Measurements from ENCODE around the gene ABLIM3. TPM values are rescaled to one million over a fixed set of nuclear protein-coding genes. Genes with fewer than 3 reads are reported as not detected.

The ABLIM3 gene
- polyA plus RNA-seq, 1 donor = 89.7 TPM

- DNase-seq (ENCODE audit: low read depth) = no peak
Measured at GRCh38 chr5:149157330-149157729, 16.0 kb downstream of the ABLIM3 start.

- DNase-seq (ENCODE audit: low read depth) = no peak
Measured at GRCh38 chr5:149160291-149160787, 19.0 kb downstream of the ABLIM3 start.

- DNase-seq (ENCODE audit: low read depth) = no peak
Measured at GRCh38 chr5:149161026-149161687, 19.9 kb downstream of the ABLIM3 start.

- no peak for DNase-seq (ENCODE audit: low read depth)
Measured at GRCh38 chr5:149161850-149162249, 20.6 kb downstream of the ABLIM3 start.

- no peak for DNase-seq (ENCODE audit: low read depth)
Measured at GRCh38 chr5:149162401-149163084, 21.2 kb downstream of the ABLIM3 start.

- no peak for DNase-seq (ENCODE audit: low read depth)
Measured at GRCh38 chr5:149164731-149165130, 23.4 kb downstream of the ABLIM3 start.

GRCh38 chr5:149166128-149166527, 24.8 kb downstream of the ABLIM3 start:
- no peak for DNase-seq (ENCODE audit: low read depth)

GRCh38 chr5:149166591-149167100, 25.4 kb downstream of the ABLIM3 start:
- no peak for DNase-seq (ENCODE audit: low read depth)

GRCh38 chr5:149168276-149168906, 27.1 kb downstream of the ABLIM3 start:
- no peak for DNase-seq (ENCODE audit: low read depth)

- DNase-seq (ENCODE audit: low read depth) = no peak
Measured at GRCh38 chr5:149170299-149170698, 29.0 kb downstream of the ABLIM3 start.

GRCh38 chr5:149172261-149172660, 31.0 kb downstream of the ABLIM3 start:
- no peak for DNase-seq (ENCODE audit: low read depth)

GRCh38 chr5:149172709-149173505, 31.6 kb downstream of the ABLIM3 start:
- DNase-seq (ENCODE audit: low read depth) = no peak

GRCh38 chr5:149174847-149175234, 33.5 kb downstream of the ABLIM3 start:
- DNase-seq (ENCODE audit: low read depth) = no peak

- no peak for DNase-seq (ENCODE audit: low read depth)
Measured at GRCh38 chr5:149175346-149176105, 34.2 kb downstream of the ABLIM3 start.

GRCh38 chr5:149177339-149177843, 36.1 kb downstream of the ABLIM3 start:
- no peak for DNase-seq (ENCODE audit: low read depth)

GRCh38 chr5:149177911-149178565, 36.7 kb downstream of the ABLIM3 start:
- no peak for DNase-seq (ENCODE audit: low read depth)

GRCh38 chr5:149181732-149182131, 40.4 kb downstream of the ABLIM3 start:
- no peak for DNase-seq (ENCODE audit: low read depth)

- DNase-seq (ENCODE audit: low read depth) = no peak
Measured at GRCh38 chr5:149182241-149182640, 40.9 kb downstream of the ABLIM3 start.

GRCh38 chr5:149185067-149185466, 43.8 kb downstream of the ABLIM3 start:
- DNase-seq (ENCODE audit: low read depth) = no peak

GRCh38 chr5:149186506-149186905, 45.2 kb downstream of the ABLIM3 start:
- DNase-seq (ENCODE audit: low read depth) = no peak
